ENCODE data around the gene CEACAM21. TPM values are rescaled to one million over a fixed set of nuclear protein-coding genes. Genes with fewer than 3 reads are reported as not detected.
A peak's percentile ranks its signal among the peaks of the same experiment; 100 is the strongest.
"Not testable (repeated sequence)": the region's sequence is repeated elsewhere in the genome, so short reads cannot be mapped to it uniquely, and the experiment has no call there.

CEACAM21 gene
- total RNA-seq, 1 experiment from 2014 or later: not detected

DNA sequence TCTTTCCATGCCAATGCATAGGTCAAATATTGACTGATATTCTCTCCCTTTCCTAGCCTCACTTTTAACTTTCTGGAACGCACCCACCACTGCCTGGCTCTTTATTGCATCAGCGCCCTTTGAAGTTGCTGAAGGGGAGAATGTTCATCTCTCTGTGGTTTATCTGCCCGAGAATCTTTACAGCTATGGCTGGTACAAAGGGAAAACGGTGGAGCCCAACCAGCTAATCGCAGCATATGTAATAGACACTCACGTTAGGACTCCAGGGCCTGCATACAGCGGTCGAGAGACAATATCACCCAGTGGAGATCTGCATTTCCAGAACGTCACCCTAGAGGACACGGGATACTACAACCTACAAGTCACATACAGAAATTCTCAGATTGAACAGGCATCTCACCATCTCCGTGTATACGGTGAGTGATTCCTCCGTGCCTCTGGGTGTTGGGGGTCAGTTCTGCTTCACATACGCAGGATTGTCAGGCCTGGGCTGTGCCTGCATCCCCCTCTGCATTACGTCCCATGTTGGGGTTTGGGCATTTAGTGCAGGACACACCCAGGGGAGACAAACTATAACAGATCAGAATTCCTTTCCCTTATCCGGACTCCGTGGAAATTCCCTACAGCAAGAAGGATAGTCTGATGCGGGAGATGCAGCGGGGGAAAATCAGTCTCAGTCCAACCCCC, 1.3 kb downstream of the CEACAM21 start:
- in situ Hi-C loops (cut with HindIII; ENCODE audit: low pct_unique_long_range_greater_than_20kb, low sequenced_read_pairs): no loop called here
- DNase-seq (ENCODE audit: low read depth): no peak

DNA sequence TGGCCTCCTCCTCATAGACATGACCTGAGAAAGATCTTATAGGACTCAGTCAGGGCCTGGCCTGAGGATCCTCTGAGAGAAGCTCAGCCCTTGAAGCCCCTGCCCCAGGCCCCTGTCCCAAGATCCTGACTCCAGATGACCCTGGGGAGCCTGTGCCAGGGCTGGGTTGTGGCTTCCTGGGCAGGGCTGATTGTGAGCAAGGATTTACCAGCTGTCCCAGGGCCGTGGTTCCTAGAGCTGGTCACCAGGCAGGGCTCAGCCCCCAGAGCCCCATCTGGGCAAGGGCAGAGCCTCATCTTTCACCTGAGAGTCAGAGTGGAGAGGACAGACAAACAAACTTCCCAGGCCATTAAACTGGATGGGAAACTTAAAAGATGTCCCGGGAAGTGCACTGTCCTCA, 1.9 kb downstream of the CEACAM21 start:
- DNase-seq (ENCODE audit: low read depth): no peak
- in situ Hi-C loops (cut with HindIII; ENCODE audit: low pct_unique_long_range_greater_than_20kb, low sequenced_read_pairs): no loop called here

DNA sequence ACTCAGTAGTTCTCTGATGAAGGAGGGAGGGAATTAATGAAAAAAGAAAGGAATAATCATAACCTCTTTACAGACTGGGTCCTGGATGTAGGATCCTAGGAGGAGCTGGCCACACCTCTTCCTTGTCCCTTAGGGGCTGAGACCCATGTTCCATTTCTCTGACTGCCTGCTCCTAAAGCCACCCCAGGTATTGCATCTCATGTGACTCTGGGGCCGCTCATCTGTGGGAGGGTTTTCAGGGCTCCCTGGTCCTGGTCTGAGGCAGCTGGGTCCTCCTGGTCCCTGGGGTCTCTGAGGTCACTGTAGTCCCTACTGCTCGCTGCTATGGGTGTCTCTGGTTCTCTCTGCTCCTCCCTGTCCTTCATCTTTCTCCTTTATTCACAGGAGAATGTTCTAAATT, 2.9 kb downstream of the CEACAM21 start:
- in situ Hi-C loops (cut with HindIII; ENCODE audit: low pct_unique_long_range_greater_than_20kb, low sequenced_read_pairs): no loop called here
- DNase-seq (ENCODE audit: low read depth): no peak

GRCh38 chr19:41581068-41581467, 5.1 kb downstream of the CEACAM21 start:
- in situ Hi-C loops (cut with HindIII; ENCODE audit: low pct_unique_long_range_greater_than_20kb, low sequenced_read_pairs); DNase-seq (ENCODE audit: low read depth): not testable (repeated sequence)

- in situ Hi-C loops (cut with HindIII; ENCODE audit: low pct_unique_long_range_greater_than_20kb, low sequenced_read_pairs); DNase-seq (ENCODE audit: low read depth): not testable (repeated sequence)
Measured at GRCh38 chr19:41582577-41583182, 6.7 kb downstream of the CEACAM21 start.

DNA sequence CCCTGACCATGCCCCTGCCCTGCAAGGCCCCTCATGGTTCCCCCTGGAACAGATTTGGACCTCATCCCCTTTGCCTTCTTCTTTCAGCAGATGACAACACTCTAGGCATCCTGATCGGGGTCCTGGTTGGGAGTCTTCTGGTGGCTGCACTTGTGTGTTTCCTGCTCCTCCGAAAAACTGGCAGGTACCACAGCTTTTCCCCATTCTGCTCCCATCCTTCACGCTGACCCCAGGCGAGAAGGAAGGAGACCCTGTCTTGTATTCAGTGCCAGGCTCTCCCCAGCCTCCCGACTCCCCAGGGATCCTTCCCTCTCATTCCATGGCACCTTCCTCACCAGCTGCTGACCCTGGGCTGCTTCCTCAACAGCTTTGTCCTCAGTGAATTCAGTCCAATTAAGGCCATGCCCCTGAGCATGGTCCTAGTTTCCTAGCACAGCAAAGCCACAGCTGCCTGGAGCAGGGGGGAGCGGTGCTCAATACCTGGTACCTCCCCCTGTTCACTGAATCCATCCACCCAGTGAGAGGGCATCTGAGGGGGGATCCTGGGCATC, 8.4 kb downstream of the CEACAM21 start:
- DNase-seq (ENCODE audit: low read depth): no peak

DNA sequence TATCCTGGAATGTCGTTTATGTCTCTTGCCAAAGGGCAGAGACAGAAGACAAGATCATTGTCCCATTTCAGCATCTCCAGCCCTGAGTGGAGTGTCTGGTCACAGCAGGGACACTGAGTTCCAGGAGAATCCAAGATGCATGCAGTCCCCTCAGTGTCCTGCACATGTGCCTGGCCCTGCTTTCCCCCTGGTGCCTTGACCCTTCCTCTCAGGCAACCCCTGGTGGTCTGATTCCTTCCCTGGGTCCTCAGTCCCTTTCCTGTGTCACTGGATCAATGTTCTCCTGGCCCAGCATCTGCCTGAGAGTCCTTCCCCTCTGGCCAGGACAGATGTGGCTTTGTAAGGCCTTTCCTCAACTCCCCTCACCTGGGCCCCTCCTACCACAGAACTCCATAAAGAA, 9.0 kb downstream of the CEACAM21 start:
- no peak for DNase-seq (ENCODE audit: low read depth)
- in situ Hi-C loops (cut with HindIII; ENCODE audit: low pct_unique_long_range_greater_than_20kb, low sequenced_read_pairs): no loop called here

More for the DNA sequence above, 8.4 kb downstream of the CEACAM21 start:
- in situ Hi-C loops (cut with HindIII; ENCODE audit: low pct_unique_long_range_greater_than_20kb, low sequenced_read_pairs): no loop called here

- DNase-seq (ENCODE audit: low read depth): no peak
- in situ Hi-C loops (cut with HindIII; ENCODE audit: low pct_unique_long_range_greater_than_20kb, low sequenced_read_pairs): no loop called here
Measured at GRCh38 chr19:41586064-41586463, 10.1 kb downstream of the CEACAM21 start.

DNA sequence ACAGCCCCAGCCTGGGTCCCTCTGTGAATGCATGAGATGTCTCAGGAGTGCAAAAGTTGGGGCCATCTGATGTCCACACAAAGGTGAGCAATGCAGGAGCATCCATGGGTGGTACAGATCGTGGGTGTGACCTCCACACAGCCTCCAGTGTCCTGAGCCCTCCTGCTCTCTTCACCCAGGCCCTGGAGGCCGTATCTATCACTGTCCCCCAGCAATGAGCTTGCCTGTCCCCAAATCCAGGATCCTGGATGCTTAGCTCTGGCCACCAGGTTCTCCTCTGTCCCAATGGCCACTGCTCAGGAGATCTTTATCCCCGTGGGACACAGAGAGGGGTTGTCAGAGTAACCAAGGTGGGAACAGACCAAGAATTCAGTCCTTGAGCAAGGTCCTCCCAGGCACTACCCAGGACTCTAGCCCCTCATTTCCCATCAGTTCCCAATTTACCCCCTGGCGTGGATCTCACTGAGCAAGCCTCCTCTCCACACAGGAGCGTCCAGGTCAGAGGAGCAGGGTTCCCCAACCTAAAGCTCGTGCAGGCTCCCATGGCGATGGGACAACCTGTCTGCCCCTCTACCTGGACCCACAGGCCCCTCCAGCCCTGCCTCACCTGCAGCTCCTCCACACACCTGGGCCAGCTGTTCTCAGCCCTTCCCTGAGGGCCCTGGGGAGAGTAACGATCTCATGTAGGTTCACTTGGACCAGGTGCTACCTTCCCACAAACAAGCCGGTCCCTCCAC, 11.3 kb downstream of the CEACAM21 start:
- no peak for DNase-seq (ENCODE audit: low read depth)
- in situ Hi-C loops (cut with HindIII; ENCODE audit: low pct_unique_long_range_greater_than_20kb, low sequenced_read_pairs): no loop called here

DNA sequence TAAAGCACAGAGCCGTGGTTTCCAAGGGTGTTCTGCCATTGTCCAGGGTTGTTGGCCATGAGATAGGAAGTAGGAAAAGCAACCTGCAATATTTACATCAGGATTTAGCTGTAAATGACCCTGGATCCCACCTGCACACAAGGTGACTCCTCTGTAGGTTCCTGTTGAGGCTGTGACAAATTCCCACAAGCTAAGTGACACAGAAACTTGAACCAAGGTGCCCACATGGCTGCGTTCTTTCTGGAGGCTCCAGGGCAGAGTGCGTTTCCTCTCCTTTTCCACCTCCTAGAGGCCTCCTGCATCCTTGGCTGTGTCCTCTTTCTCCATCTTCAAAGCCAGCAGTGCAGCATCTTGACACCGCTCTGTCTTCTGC, 11.9 kb downstream of the CEACAM21 start:
- DNase-seq (ENCODE audit: low read depth): no peak

GRCh38 chr19:41588497-41589209, 12.7 kb downstream of the CEACAM21 start:
- peak; percentile 52 for DNase-seq (ENCODE audit: low read depth)
- in situ Hi-C loops (cut with HindIII; ENCODE audit: low pct_unique_long_range_greater_than_20kb, low sequenced_read_pairs): no loop called here

More for the DNA sequence above, 11.9 kb downstream of the CEACAM21 start:
- in situ Hi-C loops (cut with HindIII; ENCODE audit: low pct_unique_long_range_greater_than_20kb, low sequenced_read_pairs): no loop called here

GRCh38 chr19:41589371-41589770, 13.4 kb downstream of the CEACAM21 start:
- DNase-seq (ENCODE audit: low read depth): no peak
- in situ Hi-C loops (cut with HindIII; ENCODE audit: low pct_unique_long_range_greater_than_20kb, low sequenced_read_pairs): no loop called here

DNA sequence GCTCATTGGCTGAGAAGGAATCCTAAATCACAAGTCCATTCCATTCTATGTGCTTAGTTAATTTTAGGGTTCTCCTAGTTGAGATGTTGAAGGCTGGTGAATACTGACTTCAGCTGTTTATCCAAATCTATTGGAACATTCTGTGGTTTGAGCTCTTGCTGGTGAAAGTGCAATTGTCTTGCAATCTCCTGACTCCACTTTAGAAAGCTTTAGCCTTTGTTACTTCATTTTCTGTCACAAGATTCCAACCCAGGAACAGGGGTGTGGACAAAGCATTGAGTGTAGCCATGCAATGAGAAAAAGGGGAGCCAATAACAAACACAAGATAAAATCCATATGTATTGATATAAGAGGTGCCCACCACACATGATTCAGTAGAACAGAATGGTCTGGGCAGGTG, 15.0 kb downstream of the CEACAM21 start:
- in situ Hi-C loops (cut with HindIII; ENCODE audit: low pct_unique_long_range_greater_than_20kb, low sequenced_read_pairs): no loop called here
- no peak for DNase-seq (ENCODE audit: low read depth)

DNA sequence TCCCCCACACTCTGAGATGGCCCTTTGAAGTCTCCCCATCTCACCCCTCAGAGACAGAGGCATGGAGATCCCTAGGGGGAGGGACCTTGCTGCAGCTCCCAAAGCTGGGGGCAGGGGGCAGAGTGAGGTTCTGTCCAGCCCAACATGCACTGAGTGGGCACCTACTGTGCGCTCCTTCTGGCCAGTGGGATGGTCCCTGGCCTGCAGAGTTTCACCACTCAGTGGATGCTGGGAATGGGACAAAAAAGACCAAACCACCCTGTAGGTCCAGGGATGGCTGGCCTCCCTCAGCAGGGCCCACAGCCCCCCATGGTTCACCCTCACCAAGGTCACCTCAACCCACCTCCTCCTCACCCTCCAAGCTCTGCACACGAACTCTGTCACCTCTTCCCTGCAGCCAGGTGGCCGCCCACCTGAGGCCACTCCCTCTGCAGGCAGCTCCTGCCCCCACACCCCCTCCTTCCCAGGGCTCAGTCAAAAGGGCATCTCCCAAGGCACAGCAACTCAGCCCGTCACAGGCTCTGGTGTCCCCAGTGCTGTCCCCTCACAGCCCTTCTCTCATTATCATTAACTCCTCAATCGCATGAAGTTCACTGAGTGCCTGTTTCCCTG, 16.1 kb downstream of the CEACAM21 start:
- in situ Hi-C loops (cut with HindIII; ENCODE audit: low pct_unique_long_range_greater_than_20kb, low sequenced_read_pairs): no loop called here
- no peak for DNase-seq (ENCODE audit: low read depth)

DNA sequence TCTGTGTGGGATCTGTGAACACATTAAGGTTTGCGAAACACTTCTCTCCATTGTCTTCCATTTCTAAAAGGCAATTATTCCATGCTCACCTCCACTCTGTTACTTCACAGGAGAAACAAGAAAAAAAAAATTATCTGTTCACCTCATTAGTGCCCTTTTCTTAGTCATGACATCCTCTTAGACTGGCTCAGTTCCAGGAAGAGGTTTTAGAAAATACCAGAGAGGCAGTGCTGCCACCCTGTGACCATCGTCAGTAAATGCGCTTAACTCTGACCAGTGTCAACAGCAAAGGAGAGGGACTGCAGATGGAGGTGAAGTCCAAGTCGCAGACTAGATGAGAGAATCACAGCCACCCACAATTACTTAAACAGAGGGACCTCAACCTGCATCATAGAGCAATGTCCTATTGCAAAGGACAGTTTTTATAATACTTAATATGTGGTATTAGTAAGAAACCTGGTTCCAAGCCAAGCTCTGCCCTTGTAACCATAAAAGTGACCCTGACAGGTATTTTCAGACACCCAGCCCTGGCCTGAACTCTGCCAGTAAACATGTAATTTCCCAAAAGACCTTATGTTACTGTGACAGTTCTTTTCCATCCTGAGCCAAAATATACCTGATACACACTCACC, 19.4 kb downstream of the CEACAM21 start:
- DNase-seq (ENCODE audit: low read depth): peak; percentile 77
- in situ Hi-C loops (cut with HindIII; ENCODE audit: low pct_unique_long_range_greater_than_20kb, low sequenced_read_pairs): no loop called here

DNA sequence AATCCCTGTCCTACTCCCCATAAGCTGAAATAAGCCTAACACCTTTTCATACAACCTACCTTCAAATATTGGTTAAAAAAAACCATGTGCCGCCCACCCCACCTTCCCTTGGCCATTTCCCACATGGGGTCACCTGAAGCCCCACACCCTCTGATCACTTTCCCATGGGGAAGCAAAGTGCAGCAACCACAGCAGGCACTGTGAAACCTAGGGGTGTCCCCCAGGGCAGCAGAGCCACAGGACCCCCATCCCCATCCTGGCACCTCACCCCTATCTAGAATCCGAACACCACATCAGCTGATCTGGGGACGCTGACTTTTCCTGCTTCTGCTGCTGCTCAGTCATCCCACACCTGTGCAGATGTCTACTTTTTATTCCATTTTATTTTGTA, 19.9 kb downstream of the CEACAM21 start:
- in situ Hi-C loops (cut with HindIII; ENCODE audit: low pct_unique_long_range_greater_than_20kb, low sequenced_read_pairs): no loop called here
- DNase-seq (ENCODE audit: low read depth): no peak

GRCh38 chr19:41597600-41598041, 21.7 kb downstream of the CEACAM21 start:
- DNase-seq (ENCODE audit: low read depth): peak; percentile 40
- in situ Hi-C loops (cut with HindIII; ENCODE audit: low pct_unique_long_range_greater_than_20kb, low sequenced_read_pairs): no loop called here
